ENCODE data around the gene ZNF524.

DNA sequence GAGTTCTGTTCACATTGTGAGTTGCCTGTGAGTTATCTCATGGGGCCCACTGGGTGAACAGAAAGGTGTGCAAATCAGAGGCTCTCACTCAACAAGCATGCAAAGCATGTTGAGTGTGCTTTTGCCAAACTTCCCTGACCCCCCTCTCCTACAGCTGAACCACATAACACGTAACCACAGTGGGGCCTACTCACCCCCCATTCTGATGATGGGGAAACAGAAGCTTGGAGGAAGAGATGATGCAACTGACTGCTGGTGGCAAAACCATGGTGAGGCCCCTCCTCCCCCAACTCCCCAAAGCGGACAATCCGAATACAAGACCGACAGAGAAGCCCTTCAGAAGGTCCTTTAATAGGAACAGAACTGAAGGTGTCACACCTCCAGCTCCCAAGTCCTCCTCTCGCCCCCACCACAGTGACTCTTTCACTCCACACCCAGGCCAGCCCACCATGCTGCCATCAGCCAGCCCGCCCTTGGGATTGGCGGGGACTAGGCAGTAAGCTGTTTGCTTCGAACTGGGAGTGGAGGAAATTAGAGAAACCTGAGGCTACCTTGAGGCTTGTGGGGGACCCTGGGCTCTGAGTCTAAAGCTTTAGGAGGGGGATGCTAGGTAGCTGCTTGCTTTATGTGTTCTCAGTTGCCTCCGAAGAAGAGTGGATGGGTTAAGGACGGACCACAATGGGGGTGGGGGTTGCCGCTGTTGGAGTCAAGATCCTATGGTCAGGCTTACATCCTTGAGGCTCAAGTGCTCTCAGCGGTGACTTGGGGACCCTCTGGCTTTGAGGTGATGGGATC is 20.5 kb downstream of the ZNF524 start:
- TF ChIP-seq, protein P1, sequence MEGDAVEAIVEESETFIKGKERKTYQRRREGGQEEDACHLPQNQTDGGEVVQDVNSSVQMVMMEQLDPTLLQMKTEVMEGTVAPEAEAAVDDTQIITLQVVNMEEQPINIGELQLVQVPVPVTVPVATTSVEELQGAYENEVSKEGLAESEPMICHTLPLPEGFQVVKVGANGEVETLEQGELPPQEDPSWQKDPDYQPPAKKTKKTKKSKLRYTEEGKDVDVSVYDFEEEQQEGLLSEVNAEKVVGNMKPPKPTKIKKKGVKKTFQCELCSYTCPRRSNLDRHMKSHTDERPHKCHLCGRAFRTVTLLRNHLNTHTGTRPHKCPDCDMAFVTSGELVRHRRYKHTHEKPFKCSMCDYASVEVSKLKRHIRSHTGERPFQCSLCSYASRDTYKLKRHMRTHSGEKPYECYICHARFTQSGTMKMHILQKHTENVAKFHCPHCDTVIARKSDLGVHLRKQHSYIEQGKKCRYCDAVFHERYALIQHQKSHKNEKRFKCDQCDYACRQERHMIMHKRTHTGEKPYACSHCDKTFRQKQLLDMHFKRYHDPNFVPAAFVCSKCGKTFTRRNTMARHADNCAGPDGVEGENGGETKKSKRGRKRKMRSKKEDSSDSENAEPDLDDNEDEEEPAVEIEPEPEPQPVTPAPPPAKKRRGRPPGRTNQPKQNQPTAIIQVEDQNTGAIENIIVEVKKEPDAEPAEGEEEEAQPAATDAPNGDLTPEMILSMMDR (IDR thresholded peaks at IDR 0.05): no peak
- no peak for TF ChIP-seq POLR2A (IDR thresholded peaks at IDR 0.05)

Data from prostate gland (tissue), 2 donors.